GM12864 (cell line): ENCODE results near the gene SOX6.
"Not testable (repeated sequence)": the region's sequence is repeated elsewhere in the genome, so short reads cannot be mapped to it uniquely, and the experiment has no call there.

Source experiments
- DNase-seq: peaks from one replicate; pipeline ENCODE4 v3.0.0-alpha.2; 2011; ENCODE audit warnings: low read depth
- H3K4me3 ChIP-seq: 2 replicates; pipeline ENCODE4 v1.5.1; 2011; ENCODE audit warnings: mild to moderate bottlenecking, low read depth, low read length, control low read depth
- CTCF ChIP-seq: IDR thresholded peaks from 2 replicates; pipeline ENCODE4 v1.5.1; 2011; ENCODE audit warnings: low read depth, mild to moderate bottlenecking, moderate library complexity, low read length, control low read depth, inconsistent platforms; ENCODE audit errors: missing control alignments

Gene SOX6

GRCh38 chr11:16395601-16396000 lies 39.3 kb upstream of the SOX6 start:
- DNase-seq = no peak
- no peak overlapping the region for H3K4me3 ChIP-seq
- TF ChIP-seq CTCF = no peak

- no peak for TF ChIP-seq CTCF
- no peak overlapping the region for H3K4me3 ChIP-seq
- no peak for DNase-seq
Measured at GRCh38 chr11:16394947-16395346, 38.6 kb upstream of the SOX6 start.

- H3K4me3 ChIP-seq = no peak overlapping the region
- DNase-seq = no peak
- no peak for TF ChIP-seq CTCF
Measured at GRCh38 chr11:16393340-16393739, 37.0 kb upstream of the SOX6 start.

- TF ChIP-seq CTCF = no peak
- no peak for DNase-seq
- H3K4me3 ChIP-seq = no peak overlapping the region
Measured at GRCh38 chr11:16392616-16393015, 36.3 kb upstream of the SOX6 start.

- H3K4me3 ChIP-seq, DNase-seq: not testable (repeated sequence)
Measured at GRCh38 chr11:16390826-16391225, 34.5 kb upstream of the SOX6 start.

- no peak overlapping the region for H3K4me3 ChIP-seq
- DNase-seq = no peak
- TF ChIP-seq CTCF = no peak
Measured at GRCh38 chr11:16385099-16385498, 28.8 kb upstream of the SOX6 start.

GRCh38 chr11:16382638-16383380 lies 26.5 kb upstream of the SOX6 start:
- no peak for DNase-seq
- TF ChIP-seq CTCF = no peak
- no peak overlapping the region for H3K4me3 ChIP-seq
